Myocyte (in vitro differentiated cells): ENCODE results near the gene ATG2B. TPM values are rescaled to one million over a fixed set of nuclear protein-coding genes. Genes with fewer than 3 reads are reported as not detected.
"Not testable (repeated sequence)": the region's sequence is repeated elsewhere in the genome, so short reads cannot be mapped to it uniquely, and the experiment has no call there.

ENCODE experiments used
- DNase-seq: peaks from one replicate; pipeline ENCODE4 v3.0.0-alpha.2; 2012; ENCODE audit warnings: low read depth
- total RNA-seq: library from RNA; depleted of rRNA; stranded (reverse); fragments of >200 nt; gene quantifications from 2 replicates; pipeline ENCODE4 v1.2.3, GENCODE V29; 2014

ATG2B gene
- total RNA-seq, 1 donor from 2014 or later: 18.1 TPM

DNA sequence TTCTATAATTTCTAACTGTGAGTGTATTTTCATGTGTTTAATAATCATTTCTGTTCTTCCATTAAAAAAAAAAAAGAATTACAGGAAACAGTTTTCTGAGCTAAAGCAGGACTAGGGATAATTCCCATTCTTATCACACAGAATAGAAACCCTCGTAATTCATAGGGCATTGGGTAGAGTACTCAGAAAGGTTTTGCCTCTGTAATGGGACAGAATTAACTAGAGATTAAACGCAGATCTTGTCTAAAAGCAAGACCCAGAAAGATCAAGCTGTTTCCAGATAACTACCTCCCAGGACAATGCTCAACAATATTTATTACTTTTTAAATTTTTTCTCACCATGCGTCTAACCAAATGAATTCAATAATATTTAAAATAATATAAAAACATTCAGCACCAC lies 10.4 kb upstream of the ATG2B start:
- no peak for DNase-seq

DNA sequence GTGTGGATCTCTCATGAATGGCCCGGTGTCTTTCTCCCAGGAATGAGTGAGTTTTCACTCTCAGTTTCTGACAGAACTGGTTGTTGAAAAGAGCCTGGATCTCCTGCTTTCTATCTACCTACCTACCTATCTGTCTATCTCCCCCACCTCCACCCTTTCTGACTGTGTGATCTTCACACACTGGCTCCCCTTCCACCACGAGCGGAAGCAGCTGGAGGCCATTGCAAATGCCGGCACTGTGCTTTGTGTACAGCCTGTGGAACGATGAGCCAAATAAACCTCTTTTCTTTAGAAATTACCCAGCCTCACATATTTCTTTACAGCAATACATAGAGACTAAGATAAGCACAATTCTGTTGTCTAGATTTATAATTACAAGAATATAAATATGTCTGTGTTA lies 7.4 kb upstream of the ATG2B start:
- DNase-seq: no peak

GRCh38 chr14:96368534-96368933 lies 5.4 kb upstream of the ATG2B start:
- DNase-seq: no peak

- DNase-seq: no peak
These were observed 1.8 kb upstream of the ATG2B start for GRCh38 chr14:96364962-96365361.

DNA sequence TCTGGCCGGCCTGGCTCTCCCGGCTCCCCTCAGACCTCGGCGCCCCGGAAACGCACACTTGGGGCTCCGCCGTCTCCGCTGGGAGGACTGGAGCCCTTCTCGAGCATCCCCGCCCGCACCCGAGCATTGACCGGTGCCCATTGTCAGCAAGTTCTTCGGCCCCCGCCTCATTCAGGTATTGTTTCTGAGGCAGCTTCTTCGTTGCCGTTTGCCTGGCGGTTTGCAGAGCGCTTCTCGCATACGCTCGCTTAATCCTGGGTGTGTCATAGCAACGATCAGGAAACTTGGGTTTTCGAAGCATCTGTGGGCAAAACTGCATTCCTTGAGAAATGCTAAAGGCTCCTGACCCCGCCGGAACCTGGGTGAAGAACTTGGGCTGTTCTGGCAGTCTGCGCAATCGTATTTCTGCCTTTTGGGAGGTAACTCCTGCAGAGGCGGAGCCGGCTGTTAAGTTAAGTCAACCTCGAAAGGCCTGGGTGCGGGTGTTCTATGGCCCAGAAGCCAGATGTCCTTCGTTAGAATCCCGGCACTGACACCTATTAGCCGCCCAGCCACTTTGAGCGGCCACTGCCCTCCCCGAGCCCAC lies 703 bp upstream of the ATG2B start:
- DNase-seq: peak; percentile 55

- DNase-seq: peak; percentile 55
These were observed 823 bp downstream of the ATG2B start for GRCh38 chr14:96362071-96362964.

DNA sequence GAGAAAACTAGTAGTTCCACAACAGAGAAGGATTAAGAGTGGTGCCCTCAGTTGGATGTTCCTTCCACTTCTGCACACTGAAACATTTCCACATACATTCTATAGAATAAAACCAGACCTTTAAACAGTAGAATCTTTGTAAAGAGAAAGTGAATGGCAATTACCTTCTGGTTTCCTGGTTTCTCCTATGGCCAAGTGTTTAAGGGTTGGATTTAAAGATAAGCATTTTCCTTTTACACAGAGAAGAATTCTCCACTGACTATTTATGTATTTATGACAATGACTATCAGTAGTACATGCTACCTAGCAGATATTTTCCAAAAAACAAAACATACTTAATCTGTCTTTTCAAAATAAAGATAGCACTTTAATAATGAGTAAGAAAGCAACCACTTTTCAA lies 3.2 kb downstream of the ATG2B start:
- no peak for DNase-seq

DNA sequence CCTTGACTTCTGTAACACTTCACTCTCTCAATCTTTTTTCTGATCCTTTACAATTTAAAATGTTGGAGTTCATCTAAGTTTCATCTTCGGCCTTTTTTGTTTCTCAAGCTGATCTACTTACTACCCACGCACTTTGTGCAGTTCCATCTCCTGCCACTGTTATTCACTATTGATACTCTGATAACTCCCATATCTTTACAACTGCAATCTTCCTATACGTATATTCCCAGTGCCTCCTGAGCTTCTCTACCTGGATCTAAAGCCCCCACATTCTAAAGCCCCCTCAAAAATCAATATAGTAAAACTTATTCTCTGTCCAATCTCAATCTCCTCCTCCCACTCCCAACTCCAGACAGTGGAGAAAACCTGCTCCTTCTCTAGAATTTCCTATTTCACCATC lies 5.9 kb downstream of the ATG2B start:
- no peak for DNase-seq

GRCh38 chr14:96354246-96354645 lies 8.9 kb downstream of the ATG2B start:
- no peak for DNase-seq

DNA sequence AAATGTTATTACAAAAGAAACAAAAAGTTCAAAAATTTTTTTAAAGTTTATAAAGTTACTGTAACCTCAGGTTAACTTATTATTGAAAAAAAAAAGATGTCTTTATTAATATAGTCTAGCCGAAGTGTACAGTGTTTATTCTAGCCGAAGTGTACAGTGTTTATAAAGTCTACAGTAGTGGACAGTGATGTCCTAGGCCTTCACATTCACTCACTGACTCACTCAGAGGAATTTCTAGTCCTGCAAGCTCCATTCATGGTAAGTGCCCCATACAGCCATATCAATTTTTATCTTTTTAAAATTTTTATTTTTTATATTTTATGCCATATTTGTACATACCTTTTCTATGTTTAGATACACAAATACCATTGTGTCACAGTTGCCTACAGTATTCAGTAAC lies 10.4 kb downstream of the ATG2B start:
- DNase-seq: no peak

DNA sequence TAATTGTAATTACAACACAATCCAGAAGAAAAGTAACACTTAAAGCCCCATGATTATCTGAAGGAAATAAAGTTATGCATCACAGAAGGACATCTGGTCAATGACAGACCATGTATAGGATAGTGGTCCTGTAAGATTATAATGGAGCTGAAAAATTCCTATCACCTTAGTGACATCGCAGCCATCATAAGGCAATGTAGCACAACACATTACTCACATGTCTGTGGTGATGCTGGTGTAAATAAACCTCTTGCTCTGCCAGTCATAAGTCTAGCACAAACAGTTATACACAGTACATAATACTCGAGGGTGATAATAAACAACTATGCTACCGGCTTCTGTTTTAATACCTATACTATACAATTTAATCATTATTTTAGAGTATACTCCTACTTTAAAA lies 11.2 kb downstream of the ATG2B start:
- DNase-seq: no peak

- DNase-seq: no peak
These were observed 13.7 kb downstream of the ATG2B start for GRCh38 chr14:96349286-96350075.

GRCh38 chr14:96347957-96348356 lies 15.2 kb downstream of the ATG2B start:
- DNase-seq: not testable (repeated sequence)

GRCh38 chr14:96345669-96346068 lies 17.5 kb downstream of the ATG2B start:
- no peak for DNase-seq

- no peak for DNase-seq
These were observed 21.8 kb downstream of the ATG2B start for GRCh38 chr14:96341323-96341722.

- DNase-seq: no peak
These were observed 24.6 kb downstream of the ATG2B start for GRCh38 chr14:96338551-96338950.

DNA sequence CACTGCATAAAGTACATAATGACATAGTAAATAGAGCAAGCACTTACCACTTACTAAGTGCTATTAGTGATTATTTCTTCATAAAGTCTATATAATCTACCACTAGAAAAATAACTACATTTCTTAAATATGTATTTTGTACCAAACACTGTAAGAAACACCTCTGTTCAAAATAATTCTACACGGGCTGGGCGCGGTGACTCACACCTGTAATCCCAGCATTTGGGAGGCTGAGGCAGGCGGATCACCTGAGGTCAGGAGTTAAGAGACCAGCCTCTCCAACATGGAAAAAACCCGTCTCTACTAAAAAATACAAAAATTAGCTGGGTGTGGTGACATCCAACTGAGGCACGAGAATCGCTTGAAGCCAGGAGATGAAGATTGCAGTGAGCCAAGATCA lies 38.9 kb downstream of the ATG2B start:
- DNase-seq: no peak

- no peak for DNase-seq
These were observed 42.5 kb downstream of the ATG2B start for GRCh38 chr14:96320605-96321004.

DNA sequence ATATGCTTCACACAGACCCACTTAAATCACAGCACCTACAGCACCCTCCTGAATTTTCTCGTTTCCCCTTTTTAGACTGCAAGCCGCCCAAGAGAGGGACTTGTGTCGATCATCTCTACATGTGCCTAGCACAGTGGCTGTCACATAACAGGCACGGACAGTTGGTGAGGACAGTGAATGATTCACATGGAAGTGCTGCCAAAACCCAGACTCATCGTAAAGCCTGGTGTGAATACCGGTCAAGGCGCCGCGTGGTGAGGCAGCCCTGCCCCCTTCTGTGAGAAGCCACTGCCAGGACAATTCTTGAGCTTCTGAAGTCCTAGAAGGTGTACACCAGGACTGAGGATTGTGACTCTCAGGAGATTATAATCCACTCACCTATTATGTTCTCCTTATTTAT lies 44.3 kb downstream of the ATG2B start:
- no peak for DNase-seq

DNA sequence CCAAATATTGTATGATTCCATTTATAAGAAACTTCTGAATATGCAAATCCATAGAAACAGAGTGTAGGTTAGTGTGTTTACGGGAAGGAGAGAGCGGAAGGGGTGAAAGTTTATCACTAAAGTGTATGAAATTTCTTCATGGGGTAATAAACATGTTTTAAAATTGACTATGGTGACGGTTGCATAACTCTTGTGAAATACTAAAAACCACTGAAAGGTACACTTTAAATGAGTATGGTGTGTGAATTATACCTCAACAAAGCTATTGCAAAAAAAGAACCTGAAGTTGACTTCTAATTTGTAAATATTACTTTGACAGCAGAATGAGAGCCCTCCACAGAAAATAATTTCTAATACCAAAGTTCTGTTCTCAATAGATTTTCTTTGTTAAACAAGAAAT lies 47.1 kb downstream of the ATG2B start:
- DNase-seq: no peak

DNA sequence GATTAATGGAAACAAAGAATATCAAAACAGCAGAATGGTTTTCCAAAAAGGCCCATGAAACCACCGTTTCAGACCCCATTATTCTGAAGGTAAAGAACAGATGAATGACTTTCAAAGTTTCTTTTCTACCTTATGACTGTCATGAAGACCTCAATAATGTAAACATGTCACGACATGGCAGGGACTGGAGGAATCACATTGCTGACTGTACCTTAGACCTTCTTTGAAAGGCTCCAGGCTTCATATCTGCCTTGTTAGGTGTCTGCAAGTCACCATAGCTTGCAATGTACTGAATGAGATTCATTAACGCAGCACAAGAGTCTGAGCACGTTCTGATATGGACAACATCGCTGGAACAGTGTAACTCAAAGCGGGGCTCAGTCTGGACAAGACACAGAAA lies 52.2 kb downstream of the ATG2B start:
- no peak for DNase-seq

DNA sequence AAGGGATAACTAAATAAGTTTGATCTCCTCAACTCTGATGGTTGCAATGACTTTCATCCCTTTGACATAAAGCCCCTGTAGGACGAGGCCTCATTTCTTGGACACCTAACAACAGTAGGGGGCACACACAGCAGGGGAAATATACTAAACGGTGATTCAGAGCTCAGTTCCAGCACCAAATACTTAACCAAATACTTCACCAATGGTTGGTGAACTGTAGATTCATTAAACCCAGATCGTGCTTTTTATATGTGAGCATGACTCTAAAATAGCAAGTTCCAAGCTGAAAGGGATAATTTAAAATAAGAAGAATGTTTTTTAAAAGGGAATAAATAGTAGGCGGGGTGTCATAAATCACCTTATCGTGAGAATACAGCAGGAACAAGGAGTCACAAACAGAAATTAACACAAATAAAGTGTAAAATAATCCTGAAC lies 53.2 kb downstream of the ATG2B start:
- DNase-seq: no peak
